Activated CD4-positive, alpha-beta T cell treated with anti-CD3 and anti-CD28 coated beads for 4 hours (primary cell): Measurements from ENCODE around the gene CLEC2B.

Experiments used
- DNase-seq, 2 donors: peaks; one replicate each; pipeline ENCODE4 v3.0.0-alpha.2; 2020

Gene CLEC2B

GRCh38 chr12:9805883-9806282 is 63.3 kb downstream of the CLEC2B start:
- no peak for DNase-seq
